Myocyte (in vitro differentiated cells): Measurements from ENCODE around the gene NTRK3. TPM values are rescaled to one million over a fixed set of nuclear protein-coding genes. Genes with fewer than 3 reads are reported as not detected.

Experiments
- DNase-seq: peaks from one replicate; pipeline ENCODE4 v3.0.0-alpha.2; 2012; ENCODE audit warnings: low read depth
- total RNA-seq: library from RNA; depleted of rRNA; stranded (reverse); fragments of >200 nt; gene quantifications from 2 replicates; pipeline ENCODE4 v1.2.3, GENCODE V29; 2014

Gene NTRK3
- total RNA-seq, 1 donor from 2014 or later: 0.32 TPM

DNA sequence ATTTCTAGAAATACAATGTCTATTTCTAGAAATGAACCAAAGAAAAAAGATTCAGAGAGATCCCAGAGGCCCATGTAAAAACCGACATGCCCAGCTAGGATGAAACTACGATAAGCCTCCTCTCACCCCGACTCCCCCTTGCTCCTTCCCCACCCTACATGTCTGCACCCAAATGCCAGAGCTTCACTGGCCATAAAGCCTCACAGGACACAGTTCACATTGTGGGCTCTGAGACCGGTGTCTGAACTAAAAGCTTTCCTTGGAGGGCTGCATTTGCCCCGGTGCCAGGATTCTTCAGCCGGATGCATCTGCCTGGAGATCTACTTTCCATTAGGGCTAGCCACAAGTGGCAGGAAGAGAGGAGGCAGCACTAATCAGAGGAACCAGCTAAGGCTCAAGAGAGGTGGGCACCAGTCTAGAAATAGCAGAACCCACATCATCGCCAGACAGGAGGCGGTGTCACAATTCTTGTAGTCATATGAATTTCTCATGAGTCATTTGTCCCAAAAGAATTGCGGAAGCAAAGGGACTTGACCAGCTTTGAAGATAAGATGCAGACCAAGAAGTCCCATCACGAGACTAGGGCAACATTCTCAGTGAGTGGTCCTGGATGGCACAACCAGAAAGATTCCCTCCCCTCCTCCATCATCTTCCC lies 353.6 kb downstream of the NTRK3 start:
- no peak for DNase-seq

- DNase-seq: no peak
These were observed 354.4 kb downstream of the NTRK3 start for GRCh38 chr15:87901926-87902690.

DNA sequence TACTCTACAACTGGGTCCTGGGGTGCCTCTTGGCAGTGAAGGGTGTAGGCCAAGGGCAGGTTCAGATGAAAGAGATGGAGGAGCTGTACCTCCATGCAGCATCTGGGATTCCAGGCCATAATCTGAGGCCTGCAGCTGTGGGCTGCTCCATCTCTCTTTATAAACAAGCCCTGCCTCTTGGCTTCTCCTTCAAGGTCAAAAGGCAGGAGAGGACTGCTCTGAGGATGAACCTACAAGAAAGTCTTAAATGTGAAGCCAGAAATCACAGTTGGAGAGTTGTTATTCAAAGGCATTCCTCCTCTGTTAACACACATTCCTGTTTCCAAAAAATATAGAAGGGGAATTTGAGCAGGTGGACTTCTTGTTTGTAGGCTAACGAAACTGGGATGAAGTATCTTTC lies 355.5 kb downstream of the NTRK3 start:
- no peak for DNase-seq

DNA sequence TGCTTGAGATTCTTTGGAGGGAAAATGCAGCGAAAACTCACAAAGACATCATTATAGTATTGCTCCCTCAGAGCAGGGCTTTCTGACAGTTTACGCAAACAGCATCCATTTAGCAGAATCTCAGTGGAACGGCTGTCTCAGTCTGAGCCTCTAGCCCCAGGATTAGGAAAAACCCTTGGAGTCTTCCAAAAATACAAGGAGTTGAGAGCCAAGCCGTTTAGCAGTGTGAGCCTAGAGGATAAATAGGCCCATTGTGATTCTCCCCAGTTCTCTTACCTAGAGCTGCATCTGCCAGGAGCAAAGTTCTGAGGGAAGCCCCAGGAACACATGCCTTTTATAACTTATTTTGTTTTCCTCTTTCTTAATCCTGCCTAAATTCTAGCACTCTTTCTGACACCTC lies 359.6 kb downstream of the NTRK3 start:
- no peak for DNase-seq

DNA sequence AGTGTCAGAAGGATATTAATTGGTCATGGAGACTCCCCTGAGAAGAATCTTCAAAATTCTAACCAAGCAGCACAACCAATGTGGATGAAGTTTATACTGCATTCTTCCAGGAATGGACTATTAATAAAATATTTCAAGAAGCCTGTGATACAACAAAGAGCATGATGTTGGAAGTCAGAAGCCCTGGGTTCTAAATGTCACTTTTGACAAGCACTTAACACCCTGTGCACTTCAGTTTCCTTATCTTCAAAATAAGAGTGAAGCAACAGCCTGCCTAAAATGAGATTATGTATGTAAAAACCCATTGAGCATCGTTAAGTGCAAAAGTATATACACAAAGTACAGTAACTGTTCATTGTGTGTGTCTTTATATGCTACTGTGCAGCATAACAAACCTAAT lies 369.4 kb downstream of the NTRK3 start:
- no peak for DNase-seq

GRCh38 chr15:87881026-87881425 lies 375.5 kb downstream of the NTRK3 start:
- no peak for DNase-seq

DNA sequence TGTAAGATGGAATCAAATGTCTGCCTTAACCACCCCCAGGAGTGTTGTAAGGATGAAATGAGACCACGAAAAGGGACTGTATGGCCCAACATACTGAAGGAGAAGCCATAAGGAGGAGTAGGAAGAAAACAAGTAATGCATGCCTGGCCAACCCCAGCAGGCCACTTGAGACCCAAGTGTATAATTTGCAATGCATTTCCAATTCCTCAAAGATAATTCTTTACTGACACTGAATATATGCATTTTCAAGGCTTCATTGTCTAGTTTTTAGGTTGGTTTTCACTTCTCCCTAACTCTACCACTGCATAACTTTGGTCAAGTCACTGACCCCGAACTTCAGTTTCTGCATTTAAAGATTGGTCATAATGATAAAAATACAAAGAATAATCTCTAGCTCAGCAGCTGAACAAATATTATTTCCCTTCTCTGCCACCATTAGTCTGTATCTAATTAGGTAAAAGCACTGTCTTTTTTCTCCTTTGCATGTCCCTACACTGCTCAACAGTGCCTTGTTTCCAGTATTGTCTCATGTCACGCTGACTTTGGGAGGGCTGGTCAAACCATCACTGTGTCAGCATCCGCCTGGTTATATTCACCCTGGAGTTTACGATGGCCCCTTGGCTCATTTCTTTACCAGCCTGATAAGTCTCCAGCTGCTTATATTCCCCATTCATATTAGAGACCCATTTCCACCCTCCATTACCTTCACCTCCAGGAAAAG lies 378.6 kb downstream of the NTRK3 start:
- DNase-seq: no peak

- DNase-seq: no peak
These were observed 379.3 kb downstream of the NTRK3 start for GRCh38 chr15:87877114-87877810.

- peak; percentile 2 for DNase-seq
These were observed 381.4 kb downstream of the NTRK3 start for GRCh38 chr15:87874896-87875711.

DNA sequence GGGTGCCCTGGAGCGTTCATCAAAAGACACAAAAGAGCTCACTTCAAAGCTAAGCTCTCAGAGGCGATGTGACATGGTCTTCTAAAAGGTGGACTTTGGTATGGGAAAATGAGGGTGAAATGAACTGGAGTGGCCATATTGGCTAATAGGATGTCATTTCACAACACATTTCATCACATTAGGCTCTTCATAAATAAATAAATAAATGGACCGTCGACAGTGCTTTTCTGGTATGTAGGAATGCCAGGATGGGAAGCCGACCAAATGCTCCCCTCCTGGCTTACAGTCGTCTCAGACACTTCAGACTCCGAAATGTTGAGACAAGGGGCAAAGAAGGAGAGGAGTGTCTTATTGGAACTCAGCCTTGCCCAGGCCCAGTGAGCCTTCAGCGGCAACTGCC lies 383.0 kb downstream of the NTRK3 start:
- DNase-seq: no peak

DNA sequence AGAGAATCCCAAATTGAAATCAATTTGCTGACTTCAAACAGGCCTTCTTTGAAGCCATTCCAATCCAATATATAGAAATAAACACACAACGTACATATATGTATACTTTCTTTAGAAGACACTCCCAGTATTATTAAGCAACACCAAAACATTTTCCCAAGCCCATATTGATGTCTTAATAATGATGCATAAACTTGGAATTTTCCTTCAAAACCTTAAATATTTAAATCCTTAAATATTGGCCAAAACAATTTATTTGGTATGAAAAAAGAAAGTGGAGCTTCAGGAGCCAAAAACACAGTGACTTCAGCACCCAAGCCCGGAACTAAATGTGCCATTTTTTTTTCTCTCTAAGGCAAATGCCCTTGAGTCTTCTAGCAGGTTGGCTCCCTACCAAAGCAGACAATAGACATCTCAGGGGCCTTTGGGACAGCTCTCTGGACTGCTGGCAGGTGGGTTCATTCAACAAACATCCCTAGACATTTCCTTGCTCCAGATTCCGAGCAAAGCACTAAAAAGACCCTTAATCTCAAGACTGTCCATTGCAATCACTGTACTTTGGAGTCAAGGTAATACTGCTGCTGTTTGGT lies 384.7 kb downstream of the NTRK3 start:
- DNase-seq: no peak

DNA sequence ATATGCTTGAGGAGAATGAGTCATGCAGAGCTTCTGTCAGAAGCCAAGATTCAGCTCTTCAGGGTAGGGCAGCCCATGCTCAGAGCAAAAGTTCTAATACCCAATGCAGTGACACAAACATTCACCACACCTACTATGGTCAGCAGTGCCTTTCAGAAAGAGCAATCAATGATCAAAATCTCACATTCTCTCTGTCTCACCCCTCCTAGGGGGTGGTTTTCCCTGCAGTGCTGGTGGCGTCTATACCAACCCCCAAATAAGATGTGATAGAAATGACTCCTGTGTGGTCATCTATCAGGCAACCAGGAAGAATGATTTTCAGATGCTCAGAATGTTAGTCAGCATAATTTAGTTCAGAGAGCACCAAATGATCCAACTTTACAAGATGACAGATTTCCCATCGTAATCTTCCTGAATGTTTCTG lies 385.3 kb downstream of the NTRK3 start:
- DNase-seq: no peak

DNA sequence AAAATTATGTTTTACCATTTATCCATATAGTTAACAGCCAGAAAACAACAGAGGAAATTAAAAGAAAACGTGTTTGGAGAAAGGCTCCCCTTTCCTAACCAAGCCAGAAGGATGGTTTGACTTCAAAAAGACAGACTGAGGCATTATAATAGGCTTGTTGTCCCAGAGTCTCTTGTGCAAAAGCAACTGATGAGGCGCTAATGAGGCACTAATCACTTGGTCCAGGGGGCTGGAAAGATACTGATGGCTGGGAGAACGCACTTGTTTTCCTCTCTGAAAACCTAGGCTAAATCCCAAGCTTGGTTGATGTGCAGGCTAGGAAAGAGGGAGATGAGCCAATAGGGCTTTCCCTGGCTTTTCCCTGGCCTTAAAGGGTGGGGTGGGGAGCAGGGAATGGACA lies 389.6 kb downstream of the NTRK3 start:
- DNase-seq: no peak

DNA sequence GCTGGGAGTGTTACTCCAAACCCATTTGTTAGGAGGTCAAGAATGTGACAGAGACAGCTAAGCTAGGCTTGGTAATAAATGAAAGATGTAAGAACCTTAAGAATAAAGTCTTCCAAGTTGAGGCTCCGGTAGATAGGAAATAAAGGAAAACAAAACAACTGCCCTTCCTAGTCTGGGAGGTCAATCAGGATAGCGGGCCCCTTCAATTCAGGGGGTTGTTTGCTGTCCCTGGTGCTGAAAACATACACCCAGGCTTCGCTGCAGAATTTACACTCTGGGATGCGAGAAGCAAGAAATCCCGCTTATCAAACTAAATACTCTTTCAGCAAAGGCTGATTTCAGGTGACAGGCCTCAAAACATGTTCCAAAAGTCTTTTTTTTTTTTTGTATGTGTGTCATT lies 393.4 kb downstream of the NTRK3 start:
- peak; percentile 18 for DNase-seq

DNA sequence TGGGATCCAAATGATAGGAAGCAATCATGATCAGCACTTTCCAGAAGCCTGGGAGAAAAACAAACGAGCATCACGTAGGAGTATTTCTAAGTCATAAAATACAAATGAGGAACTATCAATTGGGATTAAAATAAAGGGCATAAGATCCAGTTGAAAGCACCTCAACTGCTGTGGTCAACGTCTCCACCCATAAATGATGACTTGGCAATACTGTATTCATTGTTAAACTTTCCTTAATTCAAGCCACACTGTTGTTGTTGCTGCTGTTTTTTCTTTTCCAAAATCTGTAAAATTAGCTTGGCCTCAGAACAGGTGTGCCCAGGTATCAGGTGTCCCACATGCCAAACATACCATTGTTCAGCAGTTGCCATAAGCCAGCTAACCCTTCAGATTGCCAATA lies 395.8 kb downstream of the NTRK3 start:
- DNase-seq: no peak

DNA sequence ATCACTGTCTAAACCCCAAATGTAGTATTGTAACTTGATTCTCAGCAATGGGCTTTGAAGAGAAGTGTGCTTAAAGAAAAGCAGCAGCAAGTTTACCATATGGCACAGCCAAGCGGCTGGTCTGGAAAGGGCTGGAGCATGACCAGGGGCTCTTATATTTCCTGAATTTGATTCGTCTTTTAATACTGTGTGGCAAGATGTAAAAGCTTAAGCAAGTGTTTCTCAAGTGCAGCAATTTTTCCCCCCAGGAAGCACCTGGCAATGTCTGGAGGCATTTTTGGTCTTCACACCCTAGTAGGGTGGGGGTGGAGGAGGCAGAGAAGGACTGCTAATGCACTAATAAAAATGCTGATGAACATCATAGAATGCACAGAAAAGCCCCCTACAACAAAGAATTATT lies 397.9 kb downstream of the NTRK3 start:
- no peak for DNase-seq

- DNase-seq: no peak
These were observed 405.0 kb downstream of the NTRK3 start for GRCh38 chr15:87851497-87851896.

DNA sequence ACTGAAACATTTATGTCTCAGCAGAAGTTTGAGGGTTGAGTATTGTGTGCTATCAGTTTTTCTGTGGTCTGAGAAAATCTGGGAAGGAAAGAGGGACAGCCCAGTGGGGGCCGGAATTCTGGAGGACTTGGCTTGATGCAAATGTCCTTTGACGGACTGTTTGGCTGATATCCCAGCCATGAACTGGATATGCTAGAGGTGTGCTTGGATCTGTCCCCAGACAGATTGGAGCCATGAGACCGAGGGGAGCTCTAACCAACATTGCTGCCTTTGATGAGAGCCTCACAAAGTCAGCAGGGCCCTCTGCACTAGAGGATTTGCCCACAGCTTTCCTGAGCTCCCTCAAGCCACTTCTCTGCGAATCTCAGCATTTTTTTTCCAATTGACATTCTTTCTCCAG lies 405.6 kb downstream of the NTRK3 start:
- no peak for DNase-seq

- no peak for DNase-seq
These were observed 407.4 kb downstream of the NTRK3 start for GRCh38 chr15:87849181-87849580.

GRCh38 chr15:87848012-87848411 lies 408.5 kb downstream of the NTRK3 start:
- no peak for DNase-seq
